ENCODE measurements around the gene CYB561A3. TPM values are rescaled to one million over a fixed set of nuclear protein-coding genes. Genes with fewer than 3 reads are reported as not detected.
A peak's percentile ranks its signal among the peaks of the same experiment; 100 is the strongest.

CYB561A3 gene
- total RNA-seq, 2 experiments from 2014 or later: 43.9 to 51.2 TPM

DNA sequence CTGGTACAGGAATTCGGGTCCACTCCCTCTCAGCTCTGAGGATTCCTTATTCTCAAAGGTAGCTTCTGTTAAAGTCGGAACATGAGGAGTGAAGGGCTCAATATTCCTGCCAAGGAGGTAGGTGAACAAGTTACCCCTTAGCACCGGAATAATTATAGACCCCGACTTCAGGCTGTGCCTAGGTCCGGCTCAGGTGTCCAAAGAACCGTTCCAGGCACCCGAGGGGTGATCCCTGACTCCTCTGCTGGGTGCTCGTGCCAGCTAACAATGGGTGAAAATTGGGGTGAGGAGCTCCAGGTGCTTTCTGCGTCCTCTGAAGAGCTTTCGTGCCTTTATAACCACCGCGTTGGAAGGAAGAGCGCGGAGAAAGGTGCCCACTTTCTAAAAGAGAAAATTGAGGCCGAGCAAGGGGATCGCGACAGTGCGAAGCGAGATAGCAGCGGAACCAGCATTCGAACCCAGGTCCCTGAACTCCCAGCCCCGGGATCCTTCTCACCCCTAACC is 393 bp downstream of the CYB561A3 start:
- DNase-seq: no peak

GRCh38 chr11:61359516-61359915 is 2.2 kb downstream of the CYB561A3 start:
- Mint-ChIP-seq H3K27me3 (no peaks in the 10 kb centered on the region), H3K4me3 (no peak overlapping the region)
- no peak for DNase-seq

More for the DNA sequence above, 393 bp downstream of the CYB561A3 start:
- no peaks in the 10 kb centered on the region for H3K27me3 Mint-ChIP-seq
- no peaks in the 10 kb centered on the region for H3K9me3 Mint-ChIP-seq (ENCODE audit: low read depth)
- ATAC-seq: no peak
- peak overlapping the region; percentile 99 for H3K4me3 Mint-ChIP-seq
- peak overlapping the region; percentile 98 for H3K27ac Mint-ChIP-seq
- peaks cover 40% of the 10 kb centered on the region for H3K4me1 Mint-ChIP-seq
- CTCF ChIA-PET: interaction anchor here (0.7 to 16.7 kb wide), 10 partner anchors 11 to 85 kb away, joined by 3 to 180 read pairs (median 6); partner anchors contain the start of genes CPSF7, DDB1, SDHAF2 and TKFC
- peaks cover 19% of the 10 kb centered on the region for H3K36me3 Mint-ChIP-seq

GRCh38 chr11:61358566-61358965 is 3.1 kb downstream of the CYB561A3 start:
- Mint-ChIP-seq H3K9me3 (ENCODE audit: low read depth) (no peaks in the 10 kb centered on the region), H3K27ac (no peak overlapping the region), H3K4me1 (peaks cover 35% of the 10 kb centered on the region), H3K27me3 (no peaks in the 10 kb centered on the region), H3K36me3 (peaks cover 11% of the 10 kb centered on the region), H3K4me3 (no peak overlapping the region)
- CTCF ChIA-PET: interaction anchor here (0.7 to 16.7 kb wide), 4 partner anchors 22 to 147 kb away, joined by 3 to 180 read pairs (median 8); partner anchors contain the start of genes DDB1, TKFC and VWCE
- no peak for DNase-seq
- no peak for ATAC-seq

More at GRCh38 chr11:61359516-61359915, 2.2 kb downstream of the CYB561A3 start:
- Mint-ChIP-seq H3K36me3 (peaks cover 19% of the 10 kb centered on the region), H3K4me1 (peaks cover 40% of the 10 kb centered on the region), H3K27ac (peak overlapping the region; percentile 9), H3K9me3 (ENCODE audit: low read depth) (no peaks in the 10 kb centered on the region)
- ATAC-seq: no peak
- CTCF ChIA-PET: interaction anchor here (2.3 to 16.7 kb wide), 2 partner anchors 23 to 26 kb away, joined by 12 to 180 read pairs; partner anchors contain the start of genes DDB1 and TKFC

GRCh38 chr11:61357894-61358239 is 3.8 kb downstream of the CYB561A3 start:
- Mint-ChIP-seq H3K4me3 (no peak overlapping the region), H3K36me3 (peaks cover 13% of the 10 kb centered on the region), H3K9me3 (ENCODE audit: low read depth) (no peaks in the 10 kb centered on the region), H3K27ac (no peak overlapping the region), H3K4me1 (peaks cover 28% of the 10 kb centered on the region), H3K27me3 (no peaks in the 10 kb centered on the region)
- ATAC-seq (no peak), DNase-seq (no peak)
- CTCF ChIA-PET: interaction anchor here (1.3 to 16.7 kb wide), 2 partner anchors 13 to 21 kb away, joined by 3 to 180 read pairs; partner anchors contain the start of genes DDB1 and TKFC

DNA sequence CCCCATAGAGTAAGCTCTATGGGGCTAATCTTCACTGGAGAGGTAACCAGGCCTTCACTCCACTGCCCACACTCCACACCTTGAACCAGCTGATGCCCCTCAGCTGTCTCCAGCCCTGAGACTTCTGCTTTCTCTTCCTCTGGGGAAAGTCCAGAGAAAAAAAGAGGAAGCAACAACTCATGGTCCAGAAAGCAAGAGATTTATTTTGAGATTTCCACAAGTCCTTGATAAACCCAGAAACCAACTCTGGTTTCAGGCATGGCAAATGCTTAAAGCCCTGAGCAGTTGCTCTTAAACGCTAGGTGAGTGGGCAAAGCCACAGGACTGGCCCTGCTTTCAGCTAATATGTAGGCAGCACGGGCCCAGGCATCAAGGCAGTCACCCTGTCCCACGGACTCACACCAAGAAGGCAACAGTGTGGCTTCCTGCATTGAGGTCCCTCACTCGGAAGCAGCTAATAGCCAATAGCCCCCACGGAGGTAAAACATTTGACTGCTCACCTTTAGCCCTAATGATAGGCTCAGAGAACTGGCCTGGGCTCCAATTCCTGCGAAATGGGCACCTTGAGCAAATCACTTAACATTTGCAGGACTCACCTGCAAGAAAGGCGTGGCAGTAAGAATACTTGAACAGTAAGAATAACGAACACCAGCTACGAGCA is 4.3 kb downstream of the CYB561A3 start:
- Mint-ChIP-seq H3K27ac (no peak overlapping the region), H3K4me3 (no peak overlapping the region), H3K9me3 (ENCODE audit: low read depth) (no peaks in the 10 kb centered on the region), H3K36me3 (peaks cover 11% of the 10 kb centered on the region), H3K27me3 (no peaks in the 10 kb centered on the region), H3K4me1 (peaks cover 24% of the 10 kb centered on the region)
- no peak for ATAC-seq
- CTCF ChIA-PET: interaction anchor here (0.8 to 16.7 kb wide), 3 partner anchors 13 to 29 kb away, joined by 3 to 180 read pairs (median 3); partner anchors contain the start of genes DDB1 and TKFC
- DNase-seq: no peak

DNA sequence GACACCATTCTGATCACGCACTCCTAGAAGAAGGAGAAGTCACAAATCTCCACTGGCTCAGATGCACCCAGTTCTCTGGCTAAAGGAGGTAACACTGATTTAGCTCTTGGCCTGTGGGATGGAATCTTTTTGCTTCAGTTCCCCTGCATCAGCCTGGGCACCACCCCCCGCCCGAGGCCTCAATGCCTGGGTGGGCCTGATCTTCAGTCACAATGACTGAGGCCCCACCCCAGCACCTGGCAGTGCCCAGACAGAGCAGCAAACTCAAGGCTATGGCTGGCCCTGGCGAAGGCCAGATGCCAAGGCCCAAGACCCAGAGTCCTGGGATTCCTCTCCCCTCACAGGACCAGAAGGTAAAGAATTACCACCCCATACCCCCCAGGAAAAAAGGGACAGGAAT is 5.0 kb downstream of the CYB561A3 start:
- peaks cover 12% of the 10 kb centered on the region for H3K36me3 Mint-ChIP-seq
- CTCF ChIA-PET: interaction anchor here (0.8 to 16.7 kb wide), 4 partner anchors 14 to 29 kb away, joined by 3 to 180 read pairs (median 9); partner anchors contain the start of genes DDB1 and TKFC
- no peaks in the 10 kb centered on the region for H3K9me3 Mint-ChIP-seq (ENCODE audit: low read depth)
- no peak overlapping the region for H3K27ac Mint-ChIP-seq
- H3K27me3 Mint-ChIP-seq: no peaks in the 10 kb centered on the region
- ATAC-seq (no peak), DNase-seq (no peak)
- no peak overlapping the region for H3K4me3 Mint-ChIP-seq
- peaks cover 22% of the 10 kb centered on the region for H3K4me1 Mint-ChIP-seq

DNA sequence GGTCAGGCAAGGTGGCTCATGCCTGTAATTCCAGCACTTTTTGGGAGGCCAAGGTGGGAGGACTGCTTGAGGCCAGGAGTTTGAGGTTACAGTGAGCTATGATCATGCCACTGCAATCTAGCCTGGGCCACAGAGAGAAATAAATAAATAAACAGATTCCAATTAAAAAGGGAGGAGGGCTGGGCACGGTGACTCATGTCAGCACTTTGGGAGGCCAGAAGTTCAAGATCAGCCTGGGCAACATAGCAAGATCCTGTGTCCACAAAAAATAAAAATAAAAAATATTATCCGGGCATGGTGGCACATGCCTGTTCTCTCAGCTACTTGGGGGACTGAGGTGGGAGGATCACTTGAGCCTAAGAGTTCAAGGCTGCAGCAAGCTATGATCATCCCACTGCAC is 7.5 kb downstream of the CYB561A3 start:
- no peak overlapping the region for H3K27ac Mint-ChIP-seq
- peaks cover 20% of the 10 kb centered on the region for H3K36me3 Mint-ChIP-seq
- peaks cover 5% of the 10 kb centered on the region for H3K4me1 Mint-ChIP-seq
- ATAC-seq: no peak
- no peak for DNase-seq
- H3K27me3 Mint-ChIP-seq: no peaks in the 10 kb centered on the region
- H3K9me3 Mint-ChIP-seq (ENCODE audit: low read depth): no peaks in the 10 kb centered on the region
- no peak overlapping the region for H3K4me3 Mint-ChIP-seq
- CTCF ChIA-PET: interaction anchor here (2.9 to 16.7 kb wide), 2 partner anchors 17 to 31 kb away, joined by 15 to 180 read pairs; partner anchors contain the start of genes DDB1 and TKFC

- Mint-ChIP-seq H3K36me3 (peaks cover 20% of the 10 kb centered on the region), H3K27ac (no peak overlapping the region), H3K27me3 (no peaks in the 10 kb centered on the region), H3K4me3 (no peak overlapping the region), H3K9me3 (ENCODE audit: low read depth) (no peaks in the 10 kb centered on the region), H3K4me1 (peaks cover 4% of the 10 kb centered on the region)
- CTCF ChIA-PET: interaction anchor here (2.9 to 16.7 kb wide), 2 partner anchors 17 to 32 kb away, joined by 15 to 180 read pairs; partner anchors contain the start of genes DDB1 and TKFC
- no peak for DNase-seq
- no peak for ATAC-seq
These were observed 8.3 kb downstream of the CYB561A3 start for GRCh38 chr11:61353131-61354067.

- H3K4me1 Mint-ChIP-seq: no peaks in the 10 kb centered on the region
- CTCF ChIA-PET: interaction anchor here (0.6 to 16.7 kb wide), 3 partner anchors 10 to 94 kb away, joined by 3 to 180 read pairs (median 3); partner anchors contain the start of genes DDB1, TKFC and TMEM138
- no peak overlapping the region for H3K4me3 Mint-ChIP-seq
- H3K9me3 Mint-ChIP-seq (ENCODE audit: low read depth): no peaks in the 10 kb centered on the region
- no peak for ATAC-seq
- H3K36me3 Mint-ChIP-seq: peaks cover 17% of the 10 kb centered on the region
- no peak for DNase-seq
- no peaks in the 10 kb centered on the region for H3K27me3 Mint-ChIP-seq
- H3K27ac Mint-ChIP-seq: no peak overlapping the region
These were observed 9.6 kb downstream of the CYB561A3 start for GRCh38 chr11:61352038-61352437.

GRCh38 chr11:61350803-61351202 is 10.9 kb downstream of the CYB561A3 start:
- CTCF ChIA-PET: no interaction called here
- Mint-ChIP-seq H3K9me3 (ENCODE audit: low read depth) (no peaks in the 10 kb centered on the region), H3K27ac (no peak overlapping the region), H3K4me1 (no peaks in the 10 kb centered on the region), H3K36me3 (peaks cover 17% of the 10 kb centered on the region), H3K4me3 (no peak overlapping the region), H3K27me3 (no peaks in the 10 kb centered on the region)
- ATAC-seq (no peak), DNase-seq (no peak)

DNA sequence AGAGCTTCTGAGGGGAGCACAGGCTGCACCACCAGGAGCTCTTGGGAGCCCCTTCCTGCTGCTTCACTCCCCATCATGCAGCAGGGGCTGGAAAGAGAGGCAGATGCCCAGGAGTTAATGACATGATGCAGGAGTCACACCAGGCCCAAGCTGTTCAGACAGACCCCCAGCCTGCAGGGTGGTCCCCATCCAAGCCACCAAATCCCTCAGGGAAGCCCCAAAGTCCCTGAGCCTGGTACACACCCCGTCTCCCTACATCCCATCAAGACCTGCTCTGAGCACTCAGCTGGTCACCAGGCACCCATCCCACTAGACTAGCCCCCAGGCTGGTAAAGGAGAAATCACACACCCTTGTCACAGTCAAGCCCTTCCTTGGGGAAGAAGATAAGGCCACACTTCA is 11.3 kb downstream of the CYB561A3 start:
- no peak for DNase-seq
- ATAC-seq: no peak
- CTCF ChIA-PET: interaction anchor here (3.1 kb wide), 1 partner anchor 35 kb away, joined by 12 read pairs; no protein-coding TSS in a partner anchor

DNA sequence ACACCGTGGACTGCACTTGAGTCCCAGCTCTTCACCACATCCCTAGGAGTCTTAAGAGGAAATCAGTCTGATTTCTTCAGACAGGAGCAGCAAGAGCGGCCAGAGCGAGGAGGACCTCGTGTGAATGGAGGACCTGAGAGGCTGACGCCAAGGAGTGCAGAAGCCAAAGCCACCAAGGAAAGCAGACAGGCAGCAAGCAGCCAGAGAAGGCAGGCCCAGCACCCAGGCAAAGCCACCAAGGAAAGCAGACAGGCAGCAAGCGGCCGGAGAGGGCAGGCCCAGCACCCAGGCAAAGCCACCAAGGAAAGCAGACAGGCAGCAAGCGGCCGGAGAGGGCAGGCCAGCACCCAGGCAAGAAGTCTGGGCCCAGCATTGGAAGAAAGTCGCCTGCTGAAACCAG is 11.8 kb downstream of the CYB561A3 start:
- no peaks in the 10 kb centered on the region for H3K4me1 Mint-ChIP-seq
- peak overlapping the region; percentile 30 for H3K27ac Mint-ChIP-seq
- no peaks in the 10 kb centered on the region for H3K27me3 Mint-ChIP-seq
- H3K36me3 Mint-ChIP-seq: peaks cover 15% of the 10 kb centered on the region
- no peak overlapping the region for H3K4me3 Mint-ChIP-seq
- DNase-seq (no peak), ATAC-seq (no peak)
- CTCF ChIA-PET: interaction anchor here (3.1 kb wide), 1 partner anchor 36 kb away, joined by 12 read pairs; no protein-coding TSS in a partner anchor
- H3K9me3 Mint-ChIP-seq (ENCODE audit: low read depth): no peaks in the 10 kb centered on the region

More for the DNA sequence above, 11.3 kb downstream of the CYB561A3 start:
- no peak overlapping the region for H3K27ac Mint-ChIP-seq
- peaks cover 17% of the 10 kb centered on the region for H3K36me3 Mint-ChIP-seq
- no peaks in the 10 kb centered on the region for H3K27me3 Mint-ChIP-seq
- no peak overlapping the region for H3K4me3 Mint-ChIP-seq
- H3K9me3 Mint-ChIP-seq (ENCODE audit: low read depth): no peaks in the 10 kb centered on the region
- H3K4me1 Mint-ChIP-seq: no peaks in the 10 kb centered on the region
